ENCODE data around the gene LAMC1.

Gene LAMC1

DNA sequence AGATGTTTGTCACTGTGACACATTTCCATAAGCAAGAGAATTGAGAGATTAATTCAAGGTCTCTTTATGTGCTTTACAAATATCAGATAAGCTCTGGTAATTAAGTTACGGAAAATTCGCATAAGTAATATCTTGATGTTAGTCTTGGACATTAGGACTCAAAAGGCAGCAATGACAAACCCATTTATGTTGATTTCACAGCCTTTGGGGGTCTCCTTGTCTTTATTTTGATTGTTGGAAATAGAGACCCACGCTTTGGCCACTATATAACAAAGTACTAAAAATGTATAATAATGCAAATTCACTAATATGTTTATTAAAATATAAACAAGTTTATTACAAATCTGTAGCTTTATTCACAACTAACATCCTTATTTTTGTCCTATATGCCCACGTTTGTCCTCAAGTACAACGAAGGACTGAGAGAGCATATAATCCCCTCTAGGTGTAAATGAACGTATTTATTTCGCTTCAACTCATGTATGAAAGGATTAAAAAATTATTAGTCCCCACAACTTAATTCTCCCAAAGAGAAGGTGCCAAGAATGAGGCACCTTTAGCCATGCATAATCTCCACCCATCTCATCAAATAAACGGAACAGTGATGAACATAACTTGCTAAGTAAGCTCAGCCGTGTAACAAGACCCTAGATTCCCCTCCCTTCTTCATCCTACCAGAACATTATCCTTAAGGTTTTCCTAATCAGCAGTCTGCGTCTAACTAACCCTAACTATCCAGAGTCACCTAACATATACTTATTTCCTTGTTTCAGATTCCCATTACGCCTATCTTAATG is 1.6 kb upstream of the LAMC1 start:
- no peak for DNase-seq

- peak; percentile 85 for DNase-seq
Measured at GRCh38 chr1:183022202-183023145, 746 bp upstream of the LAMC1 start.

DNA sequence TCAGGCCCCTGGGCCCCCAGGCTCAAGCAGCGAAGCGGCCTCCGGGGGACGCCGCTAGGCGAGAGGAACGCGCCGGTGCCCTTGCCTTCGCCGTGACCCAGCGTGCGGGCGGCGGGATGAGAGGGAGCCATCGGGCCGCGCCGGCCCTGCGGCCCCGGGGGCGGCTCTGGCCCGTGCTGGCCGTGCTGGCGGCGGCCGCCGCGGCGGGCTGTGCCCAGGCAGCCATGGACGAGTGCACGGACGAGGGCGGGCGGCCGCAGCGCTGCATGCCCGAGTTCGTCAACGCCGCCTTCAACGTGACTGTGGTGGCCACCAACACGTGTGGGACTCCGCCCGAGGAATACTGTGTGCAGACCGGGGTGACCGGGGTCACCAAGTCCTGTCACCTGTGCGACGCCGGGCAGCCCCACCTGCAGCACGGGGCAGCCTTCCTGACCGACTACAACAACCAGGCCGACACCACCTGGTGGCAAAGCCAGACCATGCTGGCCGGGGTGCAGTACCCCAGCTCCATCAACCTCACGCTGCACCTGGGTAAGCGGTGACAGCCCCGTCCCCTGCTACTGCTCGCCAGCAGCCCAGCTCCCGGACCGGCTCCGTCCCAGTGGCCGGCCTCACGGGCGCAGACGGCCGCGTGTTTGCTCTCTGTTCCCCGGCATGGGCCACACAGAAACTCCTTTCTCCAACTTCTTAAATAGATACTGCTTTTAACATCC is 539 bp downstream of the LAMC1 start:
- peak; percentile 74 for DNase-seq

- DNase-seq: no peak
Measured at GRCh38 chr1:183024317-183025009, 1.2 kb downstream of the LAMC1 start.

DNA sequence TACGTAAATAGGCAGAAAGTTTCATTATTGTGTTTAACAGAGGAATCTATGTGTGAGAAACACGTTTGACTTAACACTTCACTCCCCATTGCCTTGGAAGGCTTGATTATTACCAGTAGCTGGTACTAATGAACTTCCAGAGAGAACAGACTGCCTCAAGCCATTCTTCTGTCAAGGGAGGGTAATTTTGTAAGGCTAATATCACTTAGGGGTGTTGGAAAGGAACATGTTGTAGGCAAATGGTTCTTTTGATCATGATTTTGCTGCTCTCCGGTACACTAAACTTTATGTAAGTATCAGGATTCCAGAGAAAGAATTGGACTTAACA is 1.8 kb downstream of the LAMC1 start:
- DNase-seq: no peak

- DNase-seq: peak; percentile 60
Measured at GRCh38 chr1:183025782-183026774, 2.9 kb downstream of the LAMC1 start.

DNA sequence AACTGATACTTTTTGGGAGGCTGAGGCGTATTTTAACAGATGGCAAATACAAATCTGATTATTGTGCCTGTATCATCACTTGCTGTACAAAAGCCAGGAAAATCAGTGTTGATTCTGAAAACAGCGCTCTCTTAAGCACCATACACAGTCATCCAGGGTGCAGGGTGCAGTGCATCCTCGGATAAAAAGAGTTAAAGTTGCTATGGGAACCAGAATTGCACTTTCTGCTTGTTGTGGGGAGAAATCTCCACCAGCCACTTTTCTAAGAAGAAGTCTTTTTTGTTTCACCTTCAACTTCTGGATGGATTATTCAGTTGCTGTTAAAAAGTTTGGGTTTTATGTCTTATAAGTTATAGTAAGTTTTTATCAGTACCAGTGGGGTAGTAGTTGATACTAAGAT is 3.8 kb downstream of the LAMC1 start:
- DNase-seq: no peak

- DNase-seq: peak; percentile 18
Measured at GRCh38 chr1:183027791-183028190, 4.6 kb downstream of the LAMC1 start.

GRCh38 chr1:183029591-183030000 is 6.4 kb downstream of the LAMC1 start:
- peak; percentile 79 for DNase-seq

- DNase-seq: no peak
Measured at GRCh38 chr1:183030053-183030452, 6.8 kb downstream of the LAMC1 start.

DNA sequence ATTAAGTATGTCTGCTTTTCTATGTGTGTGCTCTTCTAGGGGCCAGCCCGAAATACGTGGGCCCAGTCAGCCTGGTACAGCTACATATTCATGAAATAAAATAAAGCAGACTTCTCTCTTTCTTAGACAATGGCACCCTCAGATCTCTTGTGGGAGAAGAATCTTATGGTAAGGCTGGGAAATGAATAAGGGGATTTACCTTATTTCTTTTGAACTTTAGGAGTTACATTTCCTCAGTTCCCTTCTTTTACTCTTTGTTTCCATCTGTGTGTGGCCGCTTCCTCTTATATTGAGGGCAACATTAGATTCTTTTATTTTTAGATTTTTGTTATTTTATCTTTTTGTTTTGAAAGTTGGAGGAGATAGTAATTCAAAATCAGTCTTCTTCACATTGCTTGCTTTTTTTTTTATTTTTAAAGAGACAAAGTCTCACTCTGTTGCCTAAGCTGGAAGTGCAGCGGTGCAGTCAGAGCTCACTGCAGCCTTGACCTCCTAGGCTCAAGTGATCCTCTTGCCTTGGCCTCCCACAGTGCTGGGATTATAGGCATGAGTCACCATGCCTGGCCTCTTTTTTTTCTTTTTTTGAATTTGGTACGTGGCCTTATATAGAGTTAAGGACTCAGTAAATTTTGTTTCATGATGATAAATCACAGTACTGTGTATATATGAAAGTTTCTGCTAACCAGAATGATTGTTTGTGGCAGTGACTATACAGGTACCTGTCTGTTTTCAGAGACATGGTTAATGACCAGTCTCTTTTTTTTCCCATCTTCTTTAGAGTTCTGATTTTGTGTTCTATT is 9.1 kb downstream of the LAMC1 start:
- DNase-seq: no peak

GRCh38 chr1:183033205-183033604 is 10.0 kb downstream of the LAMC1 start:
- no peak for DNase-seq

- DNase-seq: no peak
Measured at GRCh38 chr1:183034682-183035081, 11.5 kb downstream of the LAMC1 start.

DNA sequence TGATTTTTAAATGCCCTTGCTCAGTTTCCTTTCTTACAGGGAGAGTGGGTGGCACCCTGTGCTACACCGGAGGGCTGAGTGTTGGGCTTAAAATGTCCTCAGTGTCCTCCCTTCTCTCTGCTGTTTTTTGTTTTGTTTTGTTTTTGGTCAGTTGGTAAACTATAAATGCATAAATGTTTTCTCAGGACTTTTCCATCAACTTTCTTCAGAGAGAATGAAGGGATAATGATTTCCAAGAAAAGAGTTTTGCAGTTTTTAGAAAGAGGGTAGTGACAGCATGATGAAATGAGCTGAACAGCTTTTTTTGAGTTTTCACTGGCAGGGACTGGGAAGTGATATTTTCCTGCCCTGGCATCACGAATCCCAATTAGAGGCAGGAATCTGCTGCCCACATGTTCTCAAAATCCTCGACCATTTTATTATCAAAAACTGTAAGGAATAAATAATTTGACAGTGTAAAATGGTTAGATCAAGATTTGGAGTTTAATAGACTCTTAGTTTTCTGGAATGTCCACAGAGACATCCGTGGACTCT is 15.2 kb downstream of the LAMC1 start:
- no peak for DNase-seq

GRCh38 chr1:183038913-183039312 is 15.7 kb downstream of the LAMC1 start:
- no peak for DNase-seq

- DNase-seq: no peak
Measured at GRCh38 chr1:183039330-183039729, 16.1 kb downstream of the LAMC1 start.

- peak; percentile 70 for DNase-seq
Measured at GRCh38 chr1:183039985-183040447, 16.8 kb downstream of the LAMC1 start.

- DNase-seq: no peak
Measured at GRCh38 chr1:183040547-183040971, 17.3 kb downstream of the LAMC1 start.

GRCh38 chr1:183043254-183043653 is 20.0 kb downstream of the LAMC1 start:
- DNase-seq: no peak
